ENCODE data around the gene MYBPC3.

DNA sequence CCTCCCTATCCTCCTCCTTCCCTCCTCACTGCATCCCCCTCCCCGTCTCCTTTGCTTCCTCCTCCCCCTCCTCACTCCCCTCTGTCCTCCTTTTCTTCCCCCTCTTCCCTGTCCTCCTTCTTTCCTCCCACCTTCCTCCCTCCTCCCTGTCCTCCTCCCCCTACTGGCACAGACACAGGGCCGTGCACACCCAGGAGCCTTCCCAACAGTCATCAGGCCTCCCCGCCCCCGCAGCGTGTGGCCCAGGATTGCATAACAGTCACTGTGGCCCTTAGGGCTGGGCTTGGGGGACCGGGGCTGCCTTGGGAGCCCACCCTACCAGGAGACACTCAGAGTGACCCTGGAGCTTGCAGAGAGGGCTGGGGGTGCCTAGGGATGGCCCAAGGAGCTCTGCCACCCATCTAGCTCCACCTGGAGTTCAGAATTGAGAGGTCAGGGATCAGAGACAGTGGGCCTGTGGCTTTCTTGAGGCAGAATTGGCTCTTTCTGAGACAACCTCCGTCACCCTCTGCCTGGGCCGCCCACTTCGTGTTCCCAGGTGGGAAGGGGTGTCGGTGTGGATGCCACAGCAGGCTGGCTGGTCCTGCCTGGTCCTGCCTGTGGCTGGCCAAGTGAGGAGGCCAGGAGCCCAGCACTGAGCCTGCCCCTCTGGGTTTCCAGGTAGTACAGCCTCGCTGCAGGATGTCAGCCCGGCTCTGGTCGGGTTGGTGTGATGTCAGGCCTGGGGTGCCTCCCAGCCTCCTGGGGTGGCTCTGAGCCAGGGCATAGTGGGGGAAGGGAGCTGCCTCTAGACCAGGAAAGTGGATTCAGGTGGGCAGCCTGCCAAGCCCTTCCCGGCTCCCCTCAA lies 24.2 kb upstream of the MYBPC3 start:
- TF ChIP-seq, protein P1, sequence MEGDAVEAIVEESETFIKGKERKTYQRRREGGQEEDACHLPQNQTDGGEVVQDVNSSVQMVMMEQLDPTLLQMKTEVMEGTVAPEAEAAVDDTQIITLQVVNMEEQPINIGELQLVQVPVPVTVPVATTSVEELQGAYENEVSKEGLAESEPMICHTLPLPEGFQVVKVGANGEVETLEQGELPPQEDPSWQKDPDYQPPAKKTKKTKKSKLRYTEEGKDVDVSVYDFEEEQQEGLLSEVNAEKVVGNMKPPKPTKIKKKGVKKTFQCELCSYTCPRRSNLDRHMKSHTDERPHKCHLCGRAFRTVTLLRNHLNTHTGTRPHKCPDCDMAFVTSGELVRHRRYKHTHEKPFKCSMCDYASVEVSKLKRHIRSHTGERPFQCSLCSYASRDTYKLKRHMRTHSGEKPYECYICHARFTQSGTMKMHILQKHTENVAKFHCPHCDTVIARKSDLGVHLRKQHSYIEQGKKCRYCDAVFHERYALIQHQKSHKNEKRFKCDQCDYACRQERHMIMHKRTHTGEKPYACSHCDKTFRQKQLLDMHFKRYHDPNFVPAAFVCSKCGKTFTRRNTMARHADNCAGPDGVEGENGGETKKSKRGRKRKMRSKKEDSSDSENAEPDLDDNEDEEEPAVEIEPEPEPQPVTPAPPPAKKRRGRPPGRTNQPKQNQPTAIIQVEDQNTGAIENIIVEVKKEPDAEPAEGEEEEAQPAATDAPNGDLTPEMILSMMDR (IDR thresholded peaks at IDR 0.05) = no peak
- TF ChIP-seq FOSL2 (IDR thresholded peaks at IDR 0.05) = no peak
- TF ChIP-seq FOSL2 (CRISPR knock-in tag; IDR thresholded peaks at IDR 0.05) = no peak
- no peak for TF ChIP-seq EP300 (IDR thresholded peaks at IDR 0.05)
- no peak for TF ChIP-seq RAD21 (conservative IDR thresholded peaks at IDR 0.05 in 1 of 2, IDR thresholded peaks at IDR 0.05 in 1 of 2)
- TF ChIP-seq, protein P2, sequence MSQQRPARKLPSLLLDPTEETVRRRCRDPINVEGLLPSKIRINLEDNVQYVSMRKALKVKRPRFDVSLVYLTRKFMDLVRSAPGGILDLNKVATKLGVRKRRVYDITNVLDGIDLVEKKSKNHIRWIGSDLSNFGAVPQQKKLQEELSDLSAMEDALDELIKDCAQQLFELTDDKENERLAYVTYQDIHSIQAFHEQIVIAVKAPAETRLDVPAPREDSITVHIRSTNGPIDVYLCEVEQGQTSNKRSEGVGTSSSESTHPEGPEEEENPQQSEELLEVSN (IDR thresholded peaks at IDR 0.05; ENCODE audit: borderline replicate concordance, low read depth) = no peak
